Regular cardiac myocyte (primary cell): ENCODE measurements around the gene OR2G2. TPM values are rescaled to one million over a fixed set of nuclear protein-coding genes. Genes with fewer than 3 reads are reported as not detected.

Experiments
- total RNA-seq: library from RNA; depleted of rRNA; stranded (reverse); fragments of >200 nt; gene quantifications from 2 replicates; pipeline ENCODE4 v1.2.3, GENCODE V29; 2014

OR2G2 gene, protein sequence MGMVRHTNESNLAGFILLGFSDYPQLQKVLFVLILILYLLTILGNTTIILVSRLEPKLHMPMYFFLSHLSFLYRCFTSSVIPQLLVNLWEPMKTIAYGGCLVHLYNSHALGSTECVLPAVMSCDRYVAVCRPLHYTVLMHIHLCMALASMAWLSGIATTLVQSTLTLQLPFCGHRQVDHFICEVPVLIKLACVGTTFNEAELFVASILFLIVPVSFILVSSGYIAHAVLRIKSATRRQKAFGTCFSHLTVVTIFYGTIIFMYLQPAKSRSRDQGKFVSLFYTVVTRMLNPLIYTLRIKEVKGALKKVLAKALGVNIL
- total RNA-seq, result not detected in 2 replicates

DNA sequence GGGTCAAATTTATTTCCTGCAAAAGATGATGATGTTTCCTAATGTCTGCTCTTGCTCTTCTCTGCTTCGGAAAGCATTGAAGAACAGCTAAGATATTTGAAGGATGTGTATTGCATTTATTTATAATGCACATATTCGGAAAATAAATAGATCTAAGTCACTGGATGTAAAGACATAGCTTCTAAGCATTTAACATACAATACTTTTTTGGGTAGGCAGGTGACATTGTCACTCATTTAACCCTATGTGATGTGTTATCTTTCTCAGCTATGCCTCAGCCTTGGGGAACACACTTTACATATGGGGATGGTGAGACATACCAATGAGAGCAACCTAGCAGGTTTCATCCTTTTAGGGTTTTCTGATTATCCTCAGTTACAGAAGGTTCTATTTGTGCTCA, at the start of gene OR2G2:
Gene OR2G2, plus strand, starts transcription at position 301 of the 400 bp plus-strand sequence. Its CDS starts 0 bp downstream, at position 301.

DNA sequence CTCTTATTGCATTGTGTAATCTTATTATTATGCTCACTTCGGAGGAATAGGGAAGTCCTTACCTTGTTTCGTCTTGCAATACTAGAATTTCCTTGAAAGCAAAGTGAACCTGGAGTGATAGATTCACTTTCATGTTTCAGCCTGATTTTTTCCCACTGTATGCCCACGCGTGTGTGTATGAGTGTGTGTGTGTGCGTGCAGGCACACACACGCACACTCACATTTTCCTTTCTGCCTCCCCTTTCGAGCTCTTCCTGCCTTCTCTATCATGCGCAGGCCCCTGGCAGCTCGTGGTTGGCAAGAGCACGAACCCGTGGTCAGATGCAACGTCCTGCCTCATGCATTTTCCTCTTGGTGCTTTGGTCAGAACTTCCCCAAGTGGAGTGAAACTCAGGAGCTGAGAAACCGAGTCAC, 39.4 kb upstream of the OR2G2 start, which contains the start of gene GCSAML:
Gene GCSAML, plus strand, starts transcription at position 366 of the 414 bp plus-strand sequence. CDS start 58 bp downstream, outside the sequence.

DNA sequence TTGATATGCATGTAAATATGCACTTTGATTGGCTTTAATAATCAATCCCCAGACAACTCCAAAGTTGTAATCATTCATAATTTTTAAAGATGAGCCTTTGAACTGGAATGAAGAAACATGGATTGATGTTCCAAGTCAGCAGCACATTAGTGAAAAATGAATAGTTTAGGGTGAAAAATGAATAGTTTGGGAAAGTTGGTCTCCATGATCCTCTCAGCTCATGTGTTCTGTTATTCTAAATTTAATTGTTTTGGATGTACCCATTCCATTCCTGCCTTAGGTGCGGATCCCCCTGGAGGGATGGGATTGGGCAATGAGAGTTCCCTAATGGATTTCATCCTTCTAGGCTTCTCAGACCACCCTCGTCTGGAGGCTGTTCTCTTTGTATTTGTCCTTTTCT, 17.1 kb downstream of the OR2G2 start, which contains the start of gene OR2G3:
Gene OR2G3, plus strand, starts transcription at position 301 of the 400 bp plus-strand sequence. Its CDS starts 0 bp downstream, at position 301.

Other genes with a start within 250 kb of the OR2G2 start
- 0.19 TPM in 1 of 2 replicates, not detected in the other for gene NLRP3, start 172.2 kb upstream of the OR2G2 start, total RNA-seq
- gene OR2B11, start 130.3 kb upstream of the OR2G2 start, total RNA-seq, result not detected in 2 replicates
- gene OR2C3, start 51.9 kb upstream of the OR2G2 start, total RNA-seq, result not detected in 2 replicates
- not detected in 2 replicates for gene GCSAML, start 39.2 kb upstream of the OR2G2 start, total RNA-seq
- gene OR2G3, start 17.2 kb downstream of the OR2G2 start, total RNA-seq, result not detected in 2 replicates
- gene OR13G1, start 91.4 kb downstream of the OR2G2 start, total RNA-seq, result not detected in 2 replicates
- gene OR6F1, start 128.3 kb downstream of the OR2G2 start, total RNA-seq, result not detected in 2 replicates
- gene OR14K1, start 150.3 kb downstream of the OR2G2 start, total RNA-seq, result not detected in 2 replicates
- not detected in 2 replicates for gene OR14A2, start 159.8 kb downstream of the OR2G2 start, total RNA-seq
- gene OR1C1, start 172.2 kb downstream of the OR2G2 start, total RNA-seq, result not detected in 2 replicates
- not detected in 2 replicates for gene OR14A16, start 235.8 kb downstream of the OR2G2 start, total RNA-seq